Osteocyte (in vitro differentiated cells): ENCODE data around the gene HECW1. TPM values are rescaled to one million over a fixed set of nuclear protein-coding genes. Genes with fewer than 3 reads are reported as not detected.

ENCODE experiments used
- DNase-seq: peaks from one replicate; pipeline ENCODE4 v3.0.0; 2021; ENCODE audit warnings: mixed read lengths; ENCODE audit not compliant: unreplicated experiment; ENCODE audit errors: extremely low spot score
- H3K27ac Mint-ChIP-seq: one replicate; pipeline ENCODE4 v1.8.0; 2021; ENCODE audit warnings: mild to moderate bottlenecking, mixed read lengths; ENCODE audit not compliant: unreplicated experiment
- H3K27me3 Mint-ChIP-seq: one replicate; pipeline ENCODE4 v1.8.0; 2021; ENCODE audit warnings: mixed read lengths; ENCODE audit not compliant: unreplicated experiment
- H3K36me3 Mint-ChIP-seq: one replicate; pipeline ENCODE4 v1.8.0; 2021; ENCODE audit warnings: mixed read lengths; ENCODE audit not compliant: unreplicated experiment
- H3K4me1 Mint-ChIP-seq: one replicate; pipeline ENCODE4 v1.8.0; 2021; ENCODE audit warnings: mixed read lengths; ENCODE audit not compliant: unreplicated experiment
- H3K4me3 Mint-ChIP-seq: one replicate; pipeline ENCODE4 v1.8.0; 2021; ENCODE audit warnings: mild to moderate bottlenecking, moderate library complexity, mixed read lengths; ENCODE audit not compliant: unreplicated experiment
- H3K9me3 Mint-ChIP-seq: one replicate; pipeline ENCODE4 v1.8.0; 2021; ENCODE audit warnings: mixed read lengths; ENCODE audit not compliant: unreplicated experiment
- total RNA-seq: library from RNA; stranded (reverse); gene quantifications from 2 replicates; pipeline ENCODE4 v1.2.1, GENCODE V29; 2021
- TF ChIP-seq, protein P1 (sequence below): fragments of 200-600 bp; sonication (generic); IDR thresholded peaks from 2 replicates; pipeline ENCODE4 v1.5.0; 2021; ENCODE audit warnings: antibody characterized with exemption, mild to moderate bottlenecking, moderate library complexity

The HECW1 gene
- total RNA-seq, 1 donor from 2014 or later: 0.16 TPM

DNA sequence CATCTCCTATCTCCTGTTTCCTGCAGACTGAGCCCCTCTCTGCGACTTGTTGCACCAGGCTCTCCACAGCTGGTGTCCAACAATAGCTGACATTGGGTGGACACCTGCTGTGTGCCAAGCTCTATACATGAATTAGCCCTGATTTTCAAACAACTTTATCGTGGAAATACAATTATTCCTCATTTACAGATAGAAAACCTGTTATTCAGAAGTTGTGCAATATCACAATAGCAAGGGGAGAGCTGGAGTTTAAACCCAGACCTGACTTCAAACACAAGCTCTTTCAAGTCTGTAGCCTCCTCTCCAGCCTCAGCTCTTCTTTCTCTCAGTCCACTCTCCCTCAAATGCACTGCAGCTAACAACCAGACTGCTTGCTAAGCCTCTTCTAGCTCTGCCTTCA lies 168.8 kb downstream of the HECW1 start:
- H3K36me3 Mint-ChIP-seq: no peaks in the 10 kb centered on the region
- peaks cover 54% of the 10 kb centered on the region for H3K27me3 Mint-ChIP-seq
- no peak overlapping the region for H3K4me3 Mint-ChIP-seq
- no peak for DNase-seq
- no peaks in the 10 kb centered on the region for H3K4me1 Mint-ChIP-seq
- peaks cover 4% of the 10 kb centered on the region for H3K9me3 Mint-ChIP-seq
- TF ChIP-seq, protein P1, sequence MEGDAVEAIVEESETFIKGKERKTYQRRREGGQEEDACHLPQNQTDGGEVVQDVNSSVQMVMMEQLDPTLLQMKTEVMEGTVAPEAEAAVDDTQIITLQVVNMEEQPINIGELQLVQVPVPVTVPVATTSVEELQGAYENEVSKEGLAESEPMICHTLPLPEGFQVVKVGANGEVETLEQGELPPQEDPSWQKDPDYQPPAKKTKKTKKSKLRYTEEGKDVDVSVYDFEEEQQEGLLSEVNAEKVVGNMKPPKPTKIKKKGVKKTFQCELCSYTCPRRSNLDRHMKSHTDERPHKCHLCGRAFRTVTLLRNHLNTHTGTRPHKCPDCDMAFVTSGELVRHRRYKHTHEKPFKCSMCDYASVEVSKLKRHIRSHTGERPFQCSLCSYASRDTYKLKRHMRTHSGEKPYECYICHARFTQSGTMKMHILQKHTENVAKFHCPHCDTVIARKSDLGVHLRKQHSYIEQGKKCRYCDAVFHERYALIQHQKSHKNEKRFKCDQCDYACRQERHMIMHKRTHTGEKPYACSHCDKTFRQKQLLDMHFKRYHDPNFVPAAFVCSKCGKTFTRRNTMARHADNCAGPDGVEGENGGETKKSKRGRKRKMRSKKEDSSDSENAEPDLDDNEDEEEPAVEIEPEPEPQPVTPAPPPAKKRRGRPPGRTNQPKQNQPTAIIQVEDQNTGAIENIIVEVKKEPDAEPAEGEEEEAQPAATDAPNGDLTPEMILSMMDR: no peak
- H3K27ac Mint-ChIP-seq: no peak overlapping the region

DNA sequence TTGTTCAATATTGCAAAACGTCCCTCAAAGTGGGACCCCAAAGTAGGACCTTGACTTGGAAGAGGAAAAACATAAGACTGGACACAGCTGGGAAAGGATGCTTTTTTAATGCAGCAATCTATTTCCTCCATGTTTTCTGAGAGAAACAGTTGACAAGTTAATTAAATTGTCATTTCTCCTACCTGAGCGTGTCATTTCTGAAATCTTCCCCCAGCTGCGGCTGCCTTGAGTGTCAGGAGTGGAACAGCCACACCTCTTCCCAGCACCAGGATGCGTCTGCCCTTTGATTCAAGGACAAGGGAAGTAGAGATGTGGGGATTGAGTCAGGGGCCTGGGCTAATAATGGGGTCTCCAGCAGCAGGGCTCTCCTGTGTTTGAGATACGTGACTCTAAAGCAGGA lies 171.3 kb downstream of the HECW1 start:
- H3K36me3 Mint-ChIP-seq: no peaks in the 10 kb centered on the region
- no peak for DNase-seq
- no peaks in the 10 kb centered on the region for H3K4me1 Mint-ChIP-seq
- TF ChIP-seq, protein P1: no peak
- peaks cover 45% of the 10 kb centered on the region for H3K27me3 Mint-ChIP-seq
- peaks cover 11% of the 10 kb centered on the region for H3K9me3 Mint-ChIP-seq
- no peak overlapping the region for H3K4me3 Mint-ChIP-seq
- H3K27ac Mint-ChIP-seq: no peak overlapping the region

DNA sequence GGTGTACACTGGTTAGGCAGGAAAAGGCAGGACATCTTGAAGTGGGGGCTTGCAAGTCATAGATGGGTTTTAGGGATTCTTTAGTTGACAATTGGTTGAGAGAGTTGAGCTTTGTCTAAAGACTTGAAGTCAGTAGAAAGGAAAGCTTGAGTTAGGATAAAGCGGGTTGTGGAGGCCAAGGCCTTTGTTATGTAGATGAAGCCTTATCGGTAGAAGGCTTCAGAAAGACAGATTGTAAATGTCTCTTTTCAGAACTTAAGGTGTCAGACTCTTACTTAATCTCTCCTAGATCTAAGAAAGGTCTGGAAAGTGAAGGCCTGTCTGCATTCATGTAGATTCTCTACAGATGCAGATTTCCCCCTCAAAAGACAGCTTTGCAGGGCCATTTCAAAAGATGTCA lies 177.4 kb downstream of the HECW1 start:
- peaks cover 2% of the 10 kb centered on the region for H3K4me1 Mint-ChIP-seq
- no peak for DNase-seq
- H3K9me3 Mint-ChIP-seq: peaks cover 22% of the 10 kb centered on the region
- H3K27ac Mint-ChIP-seq: no peak overlapping the region
- TF ChIP-seq, protein P1: no peak
- no peaks in the 10 kb centered on the region for H3K36me3 Mint-ChIP-seq
- peaks cover 26% of the 10 kb centered on the region for H3K27me3 Mint-ChIP-seq
- no peak overlapping the region for H3K4me3 Mint-ChIP-seq

DNA sequence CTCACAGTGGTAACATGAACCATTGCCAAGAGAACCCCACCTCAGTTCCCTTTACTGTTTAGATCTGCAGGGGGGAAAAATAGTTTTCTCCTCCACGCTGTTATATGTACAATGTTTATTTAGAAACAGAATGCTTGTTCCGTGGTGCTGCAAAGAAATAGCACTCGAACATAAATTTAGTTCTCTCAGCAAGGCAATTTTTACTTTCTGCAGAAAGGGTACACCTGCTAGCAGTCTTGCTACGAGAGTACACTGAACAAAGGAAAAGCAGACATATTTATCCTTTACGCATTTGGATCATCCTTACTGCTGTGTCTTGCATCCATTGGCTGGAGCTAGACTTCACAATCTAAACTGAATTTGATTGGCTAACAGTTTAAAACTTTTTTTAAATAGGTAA lies 178.5 kb downstream of the HECW1 start:
- no peaks in the 10 kb centered on the region for H3K36me3 Mint-ChIP-seq
- H3K27ac Mint-ChIP-seq: no peak overlapping the region
- peaks cover 2% of the 10 kb centered on the region for H3K4me1 Mint-ChIP-seq
- H3K9me3 Mint-ChIP-seq: peaks cover 19% of the 10 kb centered on the region
- no peak for DNase-seq
- no peak overlapping the region for H3K4me3 Mint-ChIP-seq
- TF ChIP-seq, protein P1: no peak
- peaks cover 28% of the 10 kb centered on the region for H3K27me3 Mint-ChIP-seq

DNA sequence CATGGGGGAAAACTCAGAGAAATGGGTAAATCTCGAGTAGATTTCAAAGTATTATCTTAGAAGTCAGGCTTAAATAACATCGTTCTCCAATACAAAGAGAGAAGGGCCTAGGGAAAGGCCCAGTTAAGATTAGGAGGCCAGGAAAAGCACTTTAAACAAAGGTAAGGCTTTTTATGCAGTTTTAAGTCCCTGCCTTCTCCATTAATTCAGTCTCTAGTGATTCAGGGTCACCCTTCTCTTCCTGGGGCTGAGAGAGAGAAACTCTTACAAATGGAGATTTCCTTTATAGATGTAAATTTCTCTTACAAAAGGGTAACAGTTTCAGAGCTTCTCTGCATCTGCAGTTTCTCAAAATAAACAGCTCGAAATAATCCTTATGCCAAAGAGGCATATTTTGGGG lies 179.3 kb downstream of the HECW1 start:
- peaks cover 13% of the 10 kb centered on the region for H3K9me3 Mint-ChIP-seq
- no peak for DNase-seq
- H3K36me3 Mint-ChIP-seq: no peaks in the 10 kb centered on the region
- H3K27me3 Mint-ChIP-seq: peaks cover 35% of the 10 kb centered on the region
- no peak overlapping the region for H3K27ac Mint-ChIP-seq
- H3K4me1 Mint-ChIP-seq: peaks cover 2% of the 10 kb centered on the region
- TF ChIP-seq, protein P1: no peak
- H3K4me3 Mint-ChIP-seq: no peak overlapping the region
